Adrenal gland (tissue), 12 donors: ENCODE results near the gene GRWD1. TPM values are rescaled to one million over a fixed set of nuclear protein-coding genes. Genes with fewer than 3 reads are reported as not detected.

Experiments used
- DNase-seq, 7 donors: peaks; one replicate each; pipeline ENCODE4 v3.0.0-alpha.2; 2019 to 2020
- H3K27ac ChIP-seq, 5 donors: fragments of 200-600 bp; sonication (generic) in 4 of 5; 1 replicate in 3 of 5; 2 replicates in 2 of 5; pipeline versions ENCODE4 v1.5.1 to v1.8.0; 2016 to 2020; ENCODE audit warnings: mild to moderate bottlenecking in 1 of 5
- H3K27me3 ChIP-seq: fragments of 200-600 bp; 2 replicates; pipeline ENCODE4 v1.8.0; 2021
- H3K36me3 ChIP-seq, 2 donors: fragments of 200-600 bp; replicated peaks in 1 of 2; 1 replicate in 1 of 2; 2 replicates in 1 of 2; pipeline versions ENCODE4 v1.5.1 to v1.8.0; 2018 to 2022
- H3K4me1 ChIP-seq, 2 donors: fragments of 200-600 bp; replicated peaks in 1 of 2; 1 replicate in 1 of 2; 2 replicates in 1 of 2; pipeline versions ENCODE4 v1.5.1 to v1.8.0; 2018 to 2021
- H3K4me3 ChIP-seq, 4 donors: fragments of 200-600 bp; sonication (generic) in 3 of 4; one replicate each; pipeline ENCODE4 v1.5.1; 2016 to 2018
- H3K9me3 ChIP-seq, 3 donors: fragments of 200-600 bp; sonication (generic) in 1 of 3; replicated peaks in 1 of 3; 1 replicate in 2 of 3; 2 replicates in 1 of 3; pipeline versions ENCODE4 v1.5.1 to v1.8.0; 2016 to 2021
- CTCF ChIP-seq, 6 experiments: fragments of 450-650 bp in 4 of 6; fragments of 200-600 bp in 2 of 6; sonication (generic) in 1 of 6; IDR thresholded peaks; 1 replicate in 5 of 6; 2 replicates in 1 of 6; pipeline versions ENCODE4 v1.5.1 to v1.8.0; 2016 to 2021; ENCODE audit warnings: antibody characterized with exemption in 6 of 6, mild to moderate bottlenecking in 2 of 6, moderate library complexity in 1 of 6
- POLR2A ChIP-seq, 2 donors: fragments of 450-650 bp; IDR thresholded peaks; one replicate each; pipeline ENCODE4 v1.6.1; 2017; ENCODE audit warnings: antibody characterized with exemption in 2 of 2, mild to moderate bottlenecking in 2 of 2, moderate library complexity in 1 of 2
- WGBS, 4 donors: extraction: QIAGEN DNeasy Blood & Tissue Kit in 2 of 4; methylation state at CpG; one replicate each; pipeline versions ENCODE4 v1.1.5 to v1.1.7; 2013 to 2017; 5-methylcytosine and 5-hydroxymethylcytosine counted together
- intact Hi-C, 2 donors: fragments of 100-400 bp; cut with DNase I; formaldehyde crosslinking; loops; one replicate each; pipeline versions ENCODE4 v1.14.1 to v1.15.0; 2022 to 2023
- polyA plus RNA-seq, 3 donors: library from polyadenylated mRNA; stranded (reverse); fragments of 200-250 nt in 2 of 3; fragments of 350-450 nt in 1 of 3; fragmentation: Illumina TruSeq in 1 of 3; extraction: RNeasy Lipid Tissue Mini Kit (QIAGEN cat#74804) in 1 of 3; gene quantifications; one replicate each; pipeline ENCODE4 v1.2.3, GENCODE V29; 2013 to 2014
- total RNA-seq, 9 donors: library from RNA; depleted of rRNA in 4 of 9; stranded (reverse); fragments of >200 nt in 4 of 9; fragments of 120-200 nt in 1 of 9; fragmentation: NEBNext Ultra II Directional in 1 of 9; extraction: Animal tissue kit (Norgen Biotek cat#: 25700) in 1 of 9; gene quantifications; one replicate each; pipeline versions ENCODE4 v1.1.0 to v1.2.4, GENCODE V29; 2013 to 2023
- donor health status: healthy with polysubstance abuse.
- donor health status: Bipolar disorder and iron deficiency.
- donor health status: DM: yes; HTN: yes; CAD: no.
- donor health status: DM: no; HTN: no; CAD: no.
- donor health status: DM: no; HTN: no; CAD: no.
- donor health status: DM: yes; HTN: yes; CAD: no.

Gene GRWD1
- total and polyA plus RNA-seq, 12 donors = 6.6 to 48.4 (median 24.0) TPM

- TF ChIP-seq CTCF (IDR thresholded peaks at IDR 0.05) = no peak
- no peak for TF ChIP-seq POLR2A (IDR thresholded peaks at IDR 0.05)
These were observed 34.4 kb downstream of the GRWD1 start for GRCh38 chr19:48480183-48480557.

GRCh38 chr19:48480558-48481500 is 35.0 kb downstream of the GRWD1 start:
- DNase-seq = no peak
- peak overlapping the region in 4 of 5 donors; percentile 38 to 71 (median 58) for H3K27ac ChIP-seq
- peaks cover 0 to 24% of the 10 kb centered on the region in 2 donors for H3K36me3 ChIP-seq
- no peak for TF ChIP-seq POLR2A (IDR thresholded peaks at IDR 0.05)
- TF ChIP-seq CTCF (IDR thresholded peaks at IDR 0.05) = no peak
- H3K9me3 ChIP-seq = no peaks in the 10 kb centered on the region
- H3K4me3 ChIP-seq = peak overlapping the region in 2 of 4 donors; percentile 1 to 48
- H3K4me1 ChIP-seq = peaks cover 7 to 18% of the 10 kb centered on the region in 2 donors
- no peaks in the 10 kb centered on the region for H3K27me3 ChIP-seq
- 36 to 56% (median 47%) methylated on average over 49 to 52 of the region's 52 CpGs for WGBS, 4 donors
- intact Hi-C loops = no loop called here

More at GRCh38 chr19:48480183-48480557, 34.4 kb downstream of the GRWD1 start:
- intact Hi-C loops = no loop called here
- peaks cover 0 to 30% of the 10 kb centered on the region in 2 donors for H3K36me3 ChIP-seq
- 27 to 47% (median 44%) methylated on average over 5 to 32 of the region's 32 CpGs for WGBS, 4 donors
- H3K27ac ChIP-seq = peak overlapping the region in 4 of 5 donors; percentile 38 to 71 (median 58)
- H3K4me1 ChIP-seq = peaks cover 14 to 24% of the 10 kb centered on the region in 2 donors
- peak in 3 of 7 donors; percentile 32 to 76 (median 68) for DNase-seq
- peak overlapping the region in 2 of 4 donors; percentile 1 to 48 for H3K4me3 ChIP-seq
- H3K27me3 ChIP-seq = no peaks in the 10 kb centered on the region
- H3K9me3 ChIP-seq = no peaks in the 10 kb centered on the region

- H3K4me3 ChIP-seq = no peak overlapping the region
- peaks cover 7 to 15% of the 10 kb centered on the region in 2 donors for H3K4me1 ChIP-seq
- peak in 1 of 7 donors; percentile 40 for DNase-seq
- intact Hi-C loops = no loop called here
- no peak for TF ChIP-seq POLR2A (IDR thresholded peaks at IDR 0.05)
- no peak for TF ChIP-seq CTCF (IDR thresholded peaks at IDR 0.05)
- H3K27ac ChIP-seq = no peak overlapping the region
- no peaks in the 10 kb centered on the region for H3K27me3 ChIP-seq
- 43 to 59% (median 49%) methylated on average over 7 of the region's 7 CpGs for WGBS, 4 donors
- H3K36me3 ChIP-seq = peaks cover 0 to 12% of the 10 kb centered on the region in 2 donors
- H3K9me3 ChIP-seq = no peaks in the 10 kb centered on the region
These were observed 36.3 kb downstream of the GRWD1 start for GRCh38 chr19:48481846-48482639.

- Histone ChIP-seq H3K4me3 (no peak overlapping the region), H3K9me3 (no peaks in the 10 kb centered on the region), H3K4me1 (peaks cover 10 to 24% of the 10 kb centered on the region in 2 donors), H3K27me3 (no peaks in the 10 kb centered on the region), H3K36me3 (peaks cover 0 to 1% of the 10 kb centered on the region in 2 donors), H3K27ac (no peak overlapping the region)
- 41 to 100% (median 63%) methylated on average over 1 to 3 of the region's 3 CpGs; no CpG with 5 or more reads in 1 of the 4 donors for WGBS, 4 donors
- TF ChIP-seq POLR2A (IDR thresholded peaks at IDR 0.05) (no peak), CTCF (IDR thresholded peaks at IDR 0.05) (no peak)
- no peak for DNase-seq
- intact Hi-C loops = no loop called here
These were observed 37.5 kb downstream of the GRWD1 start for GRCh38 chr19:48483301-48483700.
